CD4-positive, CD25-positive, alpha-beta regulatory T cell (primary cell): Measurements from ENCODE around the gene ELF1. TPM values are rescaled to one million over a fixed set of nuclear protein-coding genes. Genes with fewer than 3 reads are reported as not detected.

Source experiments
- ATAC-seq, 2 donors: fragments of 150-1000 bp; cut with Tn5 transposase; one replicate each; pipeline ENCODE4 v1.10.0; 2021; ENCODE audit warnings: low read depth in 2 of 2, moderate number of reproducible peaks in 2 of 2, moderate library complexity in 1 of 2
- DNase-seq, 3 donors: peaks; one replicate each; pipeline versions ENCODE4 v3.0.0 to v3.0.0-alpha.2; 2012 to 2022; ENCODE audit warnings: mixed read lengths in 1 of 3
- H3K27ac ChIP-seq: one replicate; pipeline ENCODE4 v1.7.0; 2013; ENCODE audit warnings: mild to moderate bottlenecking, low read length; ENCODE audit not compliant: insufficient read depth, poor library complexity, severe bottlenecking
- H3K27me3 ChIP-seq: one replicate; pipeline ENCODE4 v1.7.0; 2013; ENCODE audit warnings: low read length; ENCODE audit not compliant: control insufficient read depth, insufficient read depth
- H3K36me3 ChIP-seq: one replicate; pipeline ENCODE4 v1.7.0; 2013; ENCODE audit warnings: mild to moderate bottlenecking, low read length, moderate library complexity; ENCODE audit not compliant: control insufficient read depth, insufficient read depth
- H3K4me1 ChIP-seq: 2 replicates; pipeline ENCODE4 v1.7.0; 2013; ENCODE audit warnings: mild to moderate bottlenecking, low read length; ENCODE audit not compliant: insufficient read depth, control insufficient read depth, poor library complexity, severe bottlenecking
- H3K4me3 ChIP-seq: one replicate; pipeline ENCODE4 v1.7.0; 2013; ENCODE audit warnings: low read depth, mild to moderate bottlenecking, low read length, moderate library complexity
- H3K9me3 ChIP-seq, 2 experiments: 1 replicate in 1 of 2; 2 replicates in 1 of 2; pipeline ENCODE4 v1.7.0; 2013; ENCODE audit warnings: low read length in 2 of 2, mild to moderate bottlenecking in 1 of 2, moderate library complexity in 1 of 2; ENCODE audit not compliant: control insufficient read depth in 2 of 2
- H3K27ac Mint-ChIP-seq, 3 donors: one replicate each; pipeline ENCODE4 v1.8.0; 2020 to 2022; ENCODE audit warnings: mild to moderate bottlenecking in 3 of 3, mixed read lengths in 3 of 3, moderate library complexity in 2 of 3
- H3K27me3 Mint-ChIP-seq: one replicate; pipeline ENCODE4 v1.8.0; 2022; ENCODE audit warnings: mild to moderate bottlenecking, mixed read lengths
- H3K36me3 Mint-ChIP-seq: one replicate; pipeline ENCODE4 v1.8.0; 2020; ENCODE audit warnings: mixed read lengths
- H3K4me1 Mint-ChIP-seq, 4 donors: one replicate each; pipeline ENCODE4 v1.8.0; 2020 to 2022; ENCODE audit warnings: mixed read lengths in 4 of 4, mild to moderate bottlenecking in 1 of 4
- H3K4me3 Mint-ChIP-seq, 4 donors: one replicate each; pipeline ENCODE4 v1.8.0; 2020 to 2022; ENCODE audit warnings: mild to moderate bottlenecking in 4 of 4, mixed read lengths in 4 of 4, moderate library complexity in 3 of 4
- H3K9me3 Mint-ChIP-seq, 7 donors: one replicate each; pipeline ENCODE4 v1.8.0; 2020 to 2022; ENCODE audit warnings: mixed read lengths in 7 of 7, mild to moderate bottlenecking in 3 of 7, moderate library complexity in 2 of 7
- polyA plus RNA-seq, 4 donors: library from polyadenylated mRNA; unstranded; fragments of 300-500 nt; fragmentation: Illumina TruSeq; gene quantifications; one replicate each; pipeline ENCODE4 v1.2.3, GENCODE V29; 2021
- total RNA-seq: library from RNA; stranded (reverse); gene quantifications from one replicate; pipeline ENCODE4 v1.2.3, GENCODE V29; 2022

Gene ELF1
- total and polyA plus RNA-seq, 5 donors from 2014 or later: 122 to 285 (median 155) TPM

- peaks cover 70% of the 10 kb centered on the region for H3K4me1 ChIP-seq
- Mint-ChIP-seq H3K9me3 (peaks cover 0 to 1% (median 0%) of the 10 kb centered on the region in 7 donors), H3K4me1 (peaks cover 32 to 90% (median 65%) of the 10 kb centered on the region in 4 donors), H3K27ac (peak overlapping the region; percentile 77 to 95 (median 91)), H3K36me3 (peaks cover 9% of the 10 kb centered on the region), H3K4me3 (peak overlapping the region; percentile 11 to 91 (median 70)), H3K27me3 (no peaks in the 10 kb centered on the region)
- no peaks in the 10 kb centered on the region for H3K27me3 ChIP-seq
- DNase-seq: no peak
- no peak for ATAC-seq
- no peaks in the 10 kb centered on the region for H3K9me3 ChIP-seq
- peak overlapping the region; percentile 68 for H3K27ac ChIP-seq
- peaks cover 9% of the 10 kb centered on the region for H3K36me3 ChIP-seq
- H3K4me3 ChIP-seq: peak overlapping the region; percentile 80
These were observed 25.1 kb downstream of the ELF1 start for GRCh38 chr13:40993987-40994386.

DNA sequence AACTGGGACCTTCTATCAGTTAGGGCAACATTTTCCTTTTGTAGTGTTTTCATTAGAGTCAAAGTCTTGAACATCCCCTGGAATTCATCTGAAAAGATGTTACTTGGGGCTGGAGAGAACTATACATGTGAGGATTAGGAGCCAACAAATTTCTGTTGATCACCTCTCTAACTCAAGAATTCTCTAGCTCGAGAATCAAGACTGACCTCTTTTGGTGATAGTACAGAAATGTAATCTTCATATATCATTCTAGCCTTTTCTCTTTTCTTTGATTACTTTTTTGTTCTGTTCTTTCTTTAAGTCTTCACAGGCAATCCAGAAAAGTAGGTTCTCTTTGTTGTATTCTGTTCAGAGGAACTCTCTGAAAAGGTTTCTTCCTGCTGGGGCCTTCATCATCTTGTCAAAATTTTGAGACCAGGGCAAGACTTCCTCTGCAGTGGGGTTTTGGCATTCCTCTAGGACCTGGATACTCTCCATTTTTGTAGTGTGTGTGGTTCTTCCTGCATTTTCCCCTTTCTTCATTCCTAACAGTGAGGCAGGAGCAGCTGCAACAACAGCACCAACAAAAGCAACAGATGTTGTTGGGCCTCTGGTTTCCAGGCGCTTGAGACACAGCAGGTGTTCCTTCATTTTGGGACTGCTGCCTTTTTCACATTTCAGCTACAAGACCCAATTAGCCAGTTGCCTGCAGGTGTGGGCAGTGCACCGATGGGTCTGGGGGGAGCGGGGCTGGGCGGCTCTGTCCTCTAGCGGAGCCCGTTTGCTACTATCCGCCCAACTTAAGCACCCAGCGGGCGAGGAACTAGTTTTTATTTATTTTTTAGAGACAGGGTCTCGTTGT is 26.2 kb downstream of the ELF1 start:
- peak overlapping the region; percentile 77 to 83 (median 77) for H3K27ac Mint-ChIP-seq
- ATAC-seq (peak; percentile 44 to 58), DNase-seq (no peak)
- peak overlapping the region; percentile 68 for H3K27ac ChIP-seq
- no peaks in the 10 kb centered on the region for H3K27me3 ChIP-seq
- H3K4me3 ChIP-seq: peak overlapping the region; percentile 29
- peaks cover 0 to 1% (median 0%) of the 10 kb centered on the region in 7 donors for H3K9me3 Mint-ChIP-seq
- H3K4me1 Mint-ChIP-seq: peaks cover 35 to 92% (median 69%) of the 10 kb centered on the region in 4 donors
- H3K9me3 ChIP-seq: no peaks in the 10 kb centered on the region
- H3K4me1 ChIP-seq: peaks cover 71% of the 10 kb centered on the region
- no peaks in the 10 kb centered on the region for H3K27me3 Mint-ChIP-seq
- H3K36me3 Mint-ChIP-seq: peaks cover 8% of the 10 kb centered on the region
- peaks cover 4% of the 10 kb centered on the region for H3K36me3 ChIP-seq
- peak overlapping the region in 3 of 4 donors; percentile 12 to 75 (median 31) for H3K4me3 Mint-ChIP-seq

DNA sequence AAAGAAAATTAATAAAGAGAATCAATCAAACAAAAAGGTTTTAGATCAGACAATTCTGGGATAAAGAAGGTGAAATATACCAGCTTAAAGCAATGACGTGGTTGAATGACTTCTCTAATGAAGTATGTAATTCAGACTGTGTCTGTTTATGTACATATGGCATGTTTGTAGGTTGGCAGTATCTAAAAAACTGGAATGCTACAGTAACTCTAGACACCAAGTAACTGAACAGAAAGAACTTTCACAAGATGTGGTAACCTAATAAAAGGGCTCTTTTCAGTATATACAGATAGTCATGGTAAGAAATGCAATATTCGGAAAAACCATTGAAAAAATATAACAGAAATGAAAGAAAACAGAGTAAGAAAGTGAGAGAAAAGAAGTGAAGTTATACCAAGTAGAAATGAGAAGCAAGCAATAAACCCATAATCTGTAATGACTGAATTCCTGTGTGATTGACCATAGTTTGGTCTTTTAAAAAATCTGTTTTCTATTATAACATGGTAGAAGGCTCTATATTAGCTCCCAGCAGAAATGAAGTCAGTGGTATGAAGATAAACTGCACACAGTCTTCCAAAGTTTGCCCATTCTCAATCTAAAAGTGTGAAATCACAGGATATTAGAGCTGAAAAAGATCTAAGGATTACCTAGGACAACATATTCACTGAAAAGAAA is 31.4 kb downstream of the ELF1 start:
- ATAC-seq: no peak
- Mint-ChIP-seq H3K4me3 (peak overlapping the region in 3 of 4 donors; percentile 4 to 76 (median 21)), H3K27ac (peak overlapping the region; percentile 4 to 87 (median 61)), H3K27me3 (no peaks in the 10 kb centered on the region), H3K36me3 (no peaks in the 10 kb centered on the region), H3K4me1 (peaks cover 47 to 81% (median 59%) of the 10 kb centered on the region in 4 donors), H3K9me3 (peaks cover 0 to 1% (median 0%) of the 10 kb centered on the region in 7 donors)
- DNase-seq: no peak
- peak overlapping the region; percentile 27 for H3K4me3 ChIP-seq
- no peaks in the 10 kb centered on the region for H3K27me3 ChIP-seq
- H3K27ac ChIP-seq: peak overlapping the region; percentile 37
- no peaks in the 10 kb centered on the region for H3K9me3 ChIP-seq
- H3K36me3 ChIP-seq: no peaks in the 10 kb centered on the region
- H3K4me1 ChIP-seq: peaks cover 72% of the 10 kb centered on the region

DNA sequence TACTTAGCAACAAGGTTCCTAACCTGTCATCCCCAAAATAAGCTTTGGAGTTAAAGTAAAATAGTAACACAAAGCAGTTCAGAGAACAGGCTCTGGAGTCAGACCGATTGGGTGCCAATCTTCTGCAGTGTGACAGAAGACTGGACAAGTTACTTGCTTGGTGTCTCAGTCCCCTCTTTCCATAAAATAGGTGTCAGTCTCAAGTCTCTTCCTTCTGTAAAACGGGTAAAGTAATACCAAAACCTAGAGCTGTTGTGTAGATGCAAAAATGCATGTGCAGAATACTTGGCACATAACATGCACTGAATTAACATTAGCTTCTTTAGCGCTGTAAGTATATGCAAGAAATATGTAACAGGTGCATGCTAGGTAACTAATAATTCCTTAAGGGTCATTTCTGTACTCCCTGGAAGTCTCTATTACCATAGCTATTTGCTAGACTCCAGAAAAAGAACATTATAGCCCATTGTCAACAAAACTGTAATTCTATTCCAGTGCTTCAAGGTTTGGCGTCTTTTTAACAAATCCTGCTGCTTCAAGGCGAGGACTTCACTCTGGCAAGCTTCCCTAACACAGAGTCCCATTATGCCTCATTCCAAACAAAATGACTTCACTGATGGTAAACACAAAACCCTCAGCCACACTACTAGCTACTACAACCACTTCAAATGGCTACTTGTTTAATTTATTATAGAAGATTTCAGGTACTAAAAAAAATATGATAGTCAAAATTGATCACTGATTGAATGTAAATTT is 32.8 kb downstream of the ELF1 start:
- DNase-seq (no peak), ATAC-seq (no peak)
- no peaks in the 10 kb centered on the region for H3K27me3 ChIP-seq
- peak overlapping the region; percentile 100 for H3K4me3 ChIP-seq
- Mint-ChIP-seq H3K9me3 (peaks cover 0 to 1% (median 0%) of the 10 kb centered on the region in 7 donors), H3K36me3 (peaks cover under 1% of the 10 kb centered on the region), H3K27ac (peak overlapping the region; percentile 95 to 99 (median 95)), H3K27me3 (no peaks in the 10 kb centered on the region), H3K4me1 (peaks cover 42 to 70% (median 51%) of the 10 kb centered on the region in 4 donors), H3K4me3 (peak overlapping the region; percentile 79 to 97 (median 88))
- H3K36me3 ChIP-seq: no peaks in the 10 kb centered on the region
- peaks cover 68% of the 10 kb centered on the region for H3K4me1 ChIP-seq
- H3K27ac ChIP-seq: peak overlapping the region; percentile 94
- H3K9me3 ChIP-seq: no peaks in the 10 kb centered on the region

- Mint-ChIP-seq H3K27me3 (no peaks in the 10 kb centered on the region), H3K4me1 (peaks cover 41 to 64% (median 49%) of the 10 kb centered on the region in 4 donors), H3K4me3 (peak overlapping the region; percentile 83 to 97 (median 88)), H3K27ac (peak overlapping the region; percentile 95 to 99 (median 97)), H3K36me3 (peaks cover 4% of the 10 kb centered on the region), H3K9me3 (peaks cover 0 to 1% (median 0%) of the 10 kb centered on the region in 7 donors)
- DNase-seq (no peak), ATAC-seq (no peak)
- Histone ChIP-seq H3K36me3 (no peaks in the 10 kb centered on the region), H3K9me3 (no peaks in the 10 kb centered on the region), H3K27ac (peak overlapping the region; percentile 94), H3K4me1 (peaks cover 68% of the 10 kb centered on the region), H3K27me3 (no peaks in the 10 kb centered on the region), H3K4me3 (peak overlapping the region; percentile 100)
These were observed 33.6 kb downstream of the ELF1 start for GRCh38 chr13:40985381-40986100.

GRCh38 chr13:40984668-40985366 is 34.3 kb downstream of the ELF1 start:
- peak; percentile 52 for ATAC-seq
- peaks cover 66% of the 10 kb centered on the region for H3K4me1 ChIP-seq
- peaks cover 2% of the 10 kb centered on the region for H3K36me3 ChIP-seq
- peaks cover 40 to 59% (median 47%) of the 10 kb centered on the region in 4 donors for H3K4me1 Mint-ChIP-seq
- peak overlapping the region; percentile 83 to 97 (median 88) for H3K4me3 Mint-ChIP-seq
- peaks cover 6% of the 10 kb centered on the region for H3K36me3 Mint-ChIP-seq
- peaks cover 0 to 1% (median 0%) of the 10 kb centered on the region in 7 donors for H3K9me3 Mint-ChIP-seq
- H3K9me3 ChIP-seq: no peaks in the 10 kb centered on the region
- DNase-seq: peak in 2 of 3 donors; percentile 62 to 76
- peak overlapping the region; percentile 94 for H3K27ac ChIP-seq
- peak overlapping the region; percentile 100 for H3K4me3 ChIP-seq
- H3K27me3 Mint-ChIP-seq: no peaks in the 10 kb centered on the region
- peak overlapping the region; percentile 95 to 99 (median 97) for H3K27ac Mint-ChIP-seq
- no peaks in the 10 kb centered on the region for H3K27me3 ChIP-seq
